Neuronal stem cell (in vitro differentiated cells): ENCODE measurements around the gene MRAP.
"Not testable (repeated sequence)": the region's sequence is repeated elsewhere in the genome, so short reads cannot be mapped to it uniquely, and the experiment has no call there.

ENCODE experiments used
- DNase-seq: peaks from one replicate; pipeline ENCODE4 v3.0.0-alpha.2; 2013; ENCODE audit warnings: low spot score
- H2AFZ ChIP-seq: one replicate; pipeline ENCODE4 v1.6.1; 2013; ENCODE audit warnings: mild to moderate bottlenecking, low read length, inconsistent platforms
- H2AK5ac ChIP-seq: 2 replicates; pipeline ENCODE4 v1.6.1; 2013; ENCODE audit warnings: low read depth, mild to moderate bottlenecking, inconsistent platforms, low read length, moderate library complexity, mixed read lengths
- H2BK120ac ChIP-seq: 2 replicates; pipeline ENCODE4 v1.6.1; 2013; ENCODE audit warnings: low read depth, mild to moderate bottlenecking, inconsistent platforms, low read length, moderate library complexity, mixed read lengths
- H2BK12ac ChIP-seq: one replicate; pipeline ENCODE4 v1.6.1; 2013; ENCODE audit warnings: low read length, inconsistent platforms
- H2BK15ac ChIP-seq: 2 replicates; pipeline ENCODE4 v1.6.1; 2013; ENCODE audit warnings: mild to moderate bottlenecking, low read length, inconsistent platforms, mixed read lengths
- H2BK5ac ChIP-seq: one replicate; pipeline ENCODE4 v1.6.1; 2013; ENCODE audit warnings: inconsistent platforms, mild to moderate bottlenecking, low read length, moderate library complexity
- H3K14ac ChIP-seq: one replicate; pipeline ENCODE4 v1.6.1; 2013; ENCODE audit warnings: low read length, inconsistent platforms
- H3K18ac ChIP-seq: 2 replicates; pipeline ENCODE4 v1.6.1; 2013; ENCODE audit warnings: low read length, inconsistent platforms
- H3K23ac ChIP-seq: 2 replicates; pipeline ENCODE4 v1.6.1; 2013; ENCODE audit warnings: low read depth, mild to moderate bottlenecking, mixed read lengths, low read length, inconsistent platforms; ENCODE audit not compliant: poor library complexity
- H3K27ac ChIP-seq: replicated peaks from 3 replicates; pipeline ENCODE4 v1.5.1; 2013; ENCODE audit warnings: low read length, inconsistent platforms
- H3K27me3 ChIP-seq, 3 experiments: 2 replicates each; pipeline ENCODE4 v1.6.1; 2013; ENCODE audit warnings: low read length in 3 of 3, mild to moderate bottlenecking in 2 of 3, inconsistent platforms in 1 of 3, low read depth in 1 of 3, mixed read lengths in 1 of 3, moderate library complexity in 1 of 3; ENCODE audit not compliant: control insufficient read depth in 3 of 3, insufficient read depth in 3 of 3
- H3K36me3 ChIP-seq, 2 donors: replicated peaks in 1 of 2; 2 replicates each; pipeline ENCODE4 v1.6.1; 2013; ENCODE audit warnings: low read length in 2 of 2; ENCODE audit not compliant: control insufficient read depth in 2 of 2, insufficient read depth in 2 of 2
- H3K4ac ChIP-seq: 2 replicates; pipeline ENCODE4 v1.6.1; 2013; ENCODE audit warnings: inconsistent platforms, mild to moderate bottlenecking, low read length, moderate library complexity
- H3K4me1 ChIP-seq, 2 donors: 1 replicate in 1 of 2; 2 replicates in 1 of 2; pipeline ENCODE4 v1.6.1; 2013; ENCODE audit warnings: low read length in 2 of 2, low read depth in 1 of 2; ENCODE audit not compliant: control insufficient read depth in 2 of 2, insufficient read depth in 1 of 2
- H3K4me2 ChIP-seq: one replicate; pipeline ENCODE4 v1.6.1; 2013; ENCODE audit warnings: mild to moderate bottlenecking, low read length, inconsistent platforms; ENCODE audit not compliant: insufficient read depth, poor library complexity, severe bottlenecking
- H3K4me3 ChIP-seq, 2 donors: 2 replicates each; pipeline ENCODE4 v1.5.1; 2013; ENCODE audit warnings: low read length in 2 of 2, mild to moderate bottlenecking in 2 of 2, inconsistent platforms in 1 of 2, moderate library complexity in 1 of 2
- H3K79me1 ChIP-seq: one replicate; pipeline ENCODE4 v1.6.1; 2013; ENCODE audit warnings: low read depth, mild to moderate bottlenecking, inconsistent platforms, low read length, moderate library complexity
- H3K9ac ChIP-seq: one replicate; pipeline ENCODE4 v1.6.1; 2013; ENCODE audit warnings: mild to moderate bottlenecking, low read depth, low read length, inconsistent platforms; ENCODE audit not compliant: poor library complexity
- H3K9me3 ChIP-seq, 2 donors: replicated peaks in 1 of 2; 2 replicates each; pipeline versions ENCODE3 to v1.6.1; 2013; ENCODE audit warnings: low read length in 2 of 2, mild to moderate bottlenecking in 2 of 2, inconsistent platforms in 1 of 2, low read depth in 1 of 2, mixed read lengths in 1 of 2, moderate library complexity in 1 of 2; ENCODE audit not compliant: control insufficient read depth in 2 of 2, insufficient read depth in 1 of 2
- H4K8ac ChIP-seq: one replicate; pipeline ENCODE4 v1.6.1; 2013; ENCODE audit warnings: low read depth, mild to moderate bottlenecking, inconsistent platforms, low read length, moderate library complexity
- H4K91ac ChIP-seq: one replicate; pipeline ENCODE4 v1.6.1; 2013; ENCODE audit warnings: low read length, low read depth, mild to moderate bottlenecking, inconsistent platforms; ENCODE audit not compliant: poor library complexity
- WGBS, 2 donors: extraction: QIAGEN DNeasy Blood & Tissue Kit; methylation state at CpG; one replicate each; pipeline ENCODE4 v1.1.7; 2013; ENCODE audit warnings: missing lambda C conversion rate in 2 of 2, mixed read lengths in 1 of 2; ENCODE audit not compliant: insufficient read length in 2 of 2, insufficient replicate concordance in 1 of 2; ENCODE audit errors: extremely low coverage in 2 of 2; 5-methylcytosine and 5-hydroxymethylcytosine counted together

Gene MRAP

DNA sequence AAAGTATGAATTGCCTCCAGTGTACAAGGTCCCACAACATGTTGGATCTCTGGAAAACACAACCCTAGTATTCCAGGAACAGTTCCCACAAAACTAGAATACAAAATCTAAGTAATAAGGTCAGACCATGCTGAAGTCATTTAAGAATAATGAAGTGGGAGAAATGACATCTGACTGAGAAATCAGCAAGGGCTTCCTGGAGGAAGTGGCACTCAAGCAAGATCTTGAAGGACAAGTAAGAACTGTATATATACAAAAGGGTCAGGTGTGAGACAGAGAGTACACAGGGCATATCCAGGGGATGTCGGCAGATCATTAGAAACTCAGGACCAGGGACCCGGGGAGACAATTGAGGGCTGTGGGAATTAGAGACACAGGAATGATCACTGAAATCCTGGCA, 38.5 kb upstream of the MRAP start:
- Histone ChIP-seq H2AK5ac (no peak overlapping the region), H3K4me3 (no peak overlapping the region), H3K4me1 (peaks cover 1 to 8% of the 10 kb centered on the region in 2 donors), H3K9me3 (no peaks in the 10 kb centered on the region), H3K4ac (no peak overlapping the region), H3K79me1 (no peaks in the 10 kb centered on the region), H3K36me3 (no peaks in the 10 kb centered on the region), H2BK15ac (no peak overlapping the region), H3K4me2 (no peak overlapping the region), H2BK120ac (no peak overlapping the region), H4K8ac (no peak overlapping the region), H3K18ac (no peak overlapping the region), H3K27me3 (no peaks in the 10 kb centered on the region), H2BK5ac (no peak overlapping the region), H3K9ac (no peak overlapping the region), H3K23ac (no peak overlapping the region), H3K27ac (no peak overlapping the region), H2BK12ac (no peak overlapping the region), H3K14ac (no peak overlapping the region), H4K91ac (no peak overlapping the region), H2AFZ (no peak overlapping the region)
- DNase-seq = no peak
- no CpG with 5 or more reads among the region's 2 CpGs for WGBS, 2 donors

DNA sequence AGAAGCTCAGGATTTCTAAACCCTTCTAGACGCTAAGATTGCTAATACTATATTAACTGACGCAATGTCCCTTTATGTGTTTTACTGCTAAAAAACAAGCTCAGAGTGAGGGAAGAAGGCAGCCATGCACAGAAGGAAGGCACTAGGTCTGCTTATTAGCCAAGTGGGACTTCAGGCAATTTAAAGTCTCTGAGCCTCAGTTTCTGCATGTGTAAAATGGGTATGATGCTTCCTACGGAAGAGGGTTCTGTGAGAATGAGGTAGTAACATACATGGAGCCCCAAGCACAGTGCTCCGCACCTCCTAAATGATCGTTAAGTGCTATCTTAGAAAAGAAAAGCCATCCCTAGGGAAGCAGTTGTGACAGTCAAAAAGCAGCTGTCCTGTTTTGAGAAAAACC, 36.7 kb upstream of the MRAP start:
- no peak overlapping the region for H3K23ac ChIP-seq
- peaks cover 0 to 1% of the 10 kb centered on the region in 2 donors for H3K4me1 ChIP-seq
- peaks cover 0 to 1% of the 10 kb centered on the region in 2 donors for H3K9me3 ChIP-seq
- no peak overlapping the region for H4K91ac ChIP-seq
- WGBS, 2 donors = no CpG with 5 or more reads among the region's 5 CpGs
- no peak overlapping the region for H3K18ac ChIP-seq
- no peak overlapping the region for H2BK120ac ChIP-seq
- peaks cover 3 to 4% of the 10 kb centered on the region in 2 donors for H3K36me3 ChIP-seq
- no peak overlapping the region for H3K9ac ChIP-seq
- H3K4me2 ChIP-seq = no peak overlapping the region
- H2BK12ac ChIP-seq = no peak overlapping the region
- H3K4ac ChIP-seq = no peak overlapping the region
- no peak overlapping the region for H2AFZ ChIP-seq
- DNase-seq = no peak
- no peak overlapping the region for H3K14ac ChIP-seq
- H3K4me3 ChIP-seq = no peak overlapping the region
- no peaks in the 10 kb centered on the region for H3K79me1 ChIP-seq
- H3K27ac ChIP-seq = no peak overlapping the region
- no peaks in the 10 kb centered on the region for H3K27me3 ChIP-seq
- no peak overlapping the region for H2BK15ac ChIP-seq
- H2BK5ac ChIP-seq = no peak overlapping the region
- no peak overlapping the region for H4K8ac ChIP-seq
- no peak overlapping the region for H2AK5ac ChIP-seq

DNA sequence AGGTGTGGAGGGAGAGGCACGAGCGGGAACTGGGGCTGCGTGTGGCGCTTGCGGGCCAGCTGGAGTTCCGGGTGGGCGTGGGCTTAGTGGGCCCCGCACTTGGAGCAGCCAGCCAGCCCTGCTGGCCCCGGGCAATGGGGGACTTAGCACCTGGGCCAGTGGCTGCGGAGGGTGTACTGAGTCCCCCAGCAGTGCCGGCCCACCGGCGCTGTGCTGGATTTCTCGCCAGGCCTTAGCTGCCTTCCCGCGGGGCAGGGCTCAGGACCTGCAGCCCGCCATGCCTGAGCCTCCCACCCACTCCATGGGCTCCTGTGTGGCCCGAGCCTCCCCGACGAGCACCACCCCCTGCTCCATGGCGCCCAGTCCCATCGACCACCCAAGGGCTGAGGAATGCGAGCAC, 33.3 kb upstream of the MRAP start:
- not testable (repeated sequence) for H2BK120ac ChIP-seq, H3K27me3 ChIP-seq, H3K4me2 ChIP-seq, H2BK15ac ChIP-seq, DNase-seq, H3K14ac ChIP-seq, H3K18ac ChIP-seq, H3K4ac ChIP-seq, H4K91ac ChIP-seq, H3K9ac ChIP-seq, H3K9me3 ChIP-seq, H3K79me1 ChIP-seq, H3K4me3 ChIP-seq, H3K23ac ChIP-seq, H2BK5ac ChIP-seq, H3K4me1 ChIP-seq, H2AFZ ChIP-seq, H4K8ac ChIP-seq, H2AK5ac ChIP-seq, H3K27ac ChIP-seq, H2BK12ac ChIP-seq
- WGBS, 2 donors = no CpG with 5 or more reads among the region's 23 CpGs
- H3K36me3 ChIP-seq = peaks cover 16 to 38% of the 10 kb centered on the region in 2 donors

DNA sequence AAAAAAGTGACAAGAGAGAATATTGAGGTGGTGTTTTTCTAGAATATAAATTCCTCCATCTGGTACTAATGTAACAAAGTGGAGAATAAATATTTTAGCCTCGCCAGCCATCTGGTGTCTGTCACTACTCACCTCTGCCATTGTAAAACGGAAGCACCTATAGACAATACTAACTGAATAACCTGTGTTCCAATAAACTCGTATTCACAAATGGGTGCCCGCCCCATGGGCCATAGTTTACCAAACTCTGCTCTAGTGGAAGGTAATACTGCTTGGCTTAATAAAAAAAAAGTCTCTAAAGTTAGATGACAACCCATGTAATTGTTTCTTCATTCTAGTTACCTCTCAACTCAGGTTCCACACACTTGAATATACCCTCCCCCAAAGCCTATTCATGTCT, 27.9 kb upstream of the MRAP start:
- no peak overlapping the region for H3K18ac ChIP-seq
- WGBS, 2 donors = no CpG with 5 or more reads among the region's 4 CpGs
- H3K4ac ChIP-seq = no peak overlapping the region
- H2BK5ac ChIP-seq = no peak overlapping the region
- H4K8ac ChIP-seq = no peak overlapping the region
- no peak overlapping the region for H3K9ac ChIP-seq
- no peaks in the 10 kb centered on the region for H3K4me1 ChIP-seq
- no peak overlapping the region for H4K91ac ChIP-seq
- H3K27ac ChIP-seq = no peak overlapping the region
- DNase-seq = no peak
- H2AK5ac ChIP-seq = no peak overlapping the region
- no peaks in the 10 kb centered on the region for H3K79me1 ChIP-seq
- H2BK15ac ChIP-seq = no peak overlapping the region
- H2BK12ac ChIP-seq = no peak overlapping the region
- no peak overlapping the region for H3K4me2 ChIP-seq
- H3K4me3 ChIP-seq = no peak overlapping the region
- no peak overlapping the region for H2BK120ac ChIP-seq
- no peak overlapping the region for H2AFZ ChIP-seq
- no peak overlapping the region for H3K14ac ChIP-seq
- no peaks in the 10 kb centered on the region for H3K27me3 ChIP-seq
- H3K9me3 ChIP-seq = peaks cover 0 to 2% of the 10 kb centered on the region in 2 donors
- H3K23ac ChIP-seq = no peak overlapping the region
- peaks cover 23 to 88% of the 10 kb centered on the region in 2 donors for H3K36me3 ChIP-seq
